GM12878 (cell line): ENCODE measurements around the gene PTPN22. TPM values are rescaled to one million over a fixed set of nuclear protein-coding genes. Genes with fewer than 3 reads are reported as not detected.

Experiments used
- ATAC-seq: fragments of 200-7000 bp; cut with Tn5 transposase; 3 replicates; pipeline ENCODE4 v1.9.1; 2020; ENCODE audit warnings: mild to moderate bottlenecking, moderate library complexity
- Bru-seq: library from RNA; stranded (reverse); fragments of 400-500 nt; gene quantifications from one replicate; lab custom pipeline; 2021; lab: Mats Ljungman, UMichigan
- BruChase-seq, 2 experiments: library from RNA; stranded (reverse); fragments of 400-500 nt; gene quantifications; one replicate each; lab custom pipeline; 2021; lab: Mats Ljungman, UMichigan
- BruUV-seq: library from RNA; stranded (reverse); fragments of 400-500 nt; replicated peaks from 2 replicates; lab custom pipeline; 2021; lab: Mats Ljungman, UMichigan
- CTCF ChIA-PET: fragments of 300-600 bp; sonication (Branson Sonifier 250); formaldehyde crosslinking; extraction: SDS; loops from one replicate; lab custom pipeline; 2021; ENCODE audit warnings: inconsistent platforms; lab: Yijun Ruan, JAX
- POLR2A ChIA-PET: fragments of 350-600 bp; formaldehyde crosslinking; extraction: SDS; loops from one replicate; lab custom pipeline; 2021; ENCODE audit warnings: inconsistent platforms; lab: Charles Lee
- RAD21 ChIA-PET: fragments of 300-600 bp; sonication (Branson Sonifier 250); formaldehyde crosslinking; loops from one replicate; lab custom pipeline; 2023; ENCODE audit warnings: antibody characterized with exemption; ENCODE audit not compliant: unreplicated experiment; lab: Charles Lee
- SMC1A ChIA-PET: fragments of 300-600 bp; sonication (Branson Sonifier 250); formaldehyde crosslinking; loops from one replicate; lab custom pipeline; 2023; ENCODE audit not compliant: unreplicated experiment, uncharacterized antibody; lab: Charles Lee
- DNase-seq: peaks from one replicate; pipeline ENCODE4 v3.0.0-alpha.2; 2011; ENCODE audit warnings: low read depth, low spot score
- FAIRE-seq: peaks from 3 replicates; lab custom pipeline; 2011; peaks lifted over from hg19 to GRCh38; lab: Jason Lieb, UNC
- H2AFZ ChIP-seq: 2 replicates; pipeline ENCODE4 v1.6.0; 2011; ENCODE audit warnings: low read depth, low read length, control low read depth; ENCODE audit not compliant: control insufficient read depth
- H3K27ac ChIP-seq: 2 replicates; pipeline ENCODE4 v1.5.1; 2011; ENCODE audit warnings: control low read depth; ENCODE audit not compliant: control insufficient read depth, insufficient read depth
- H3K27me3 ChIP-seq, 2 experiments: replicated peaks in 1 of 2; 2 replicates each; pipeline versions ENCODE4 v1.6.0 to v1.6.1; 2011; ENCODE audit warnings: low read length in 1 of 2; ENCODE audit not compliant: control insufficient read depth in 2 of 2, insufficient read depth in 2 of 2
- H3K36me3 ChIP-seq, 2 experiments: 2 replicates each; pipeline ENCODE4 v1.5.1; 2011; ENCODE audit warnings: low read length in 1 of 2; ENCODE audit not compliant: control insufficient read depth in 2 of 2, insufficient read depth in 2 of 2
- H3K4me1 ChIP-seq: 2 replicates; pipeline ENCODE4 v1.6.1; 2011; ENCODE audit warnings: mild to moderate bottlenecking, low read length, moderate library complexity, mixed read lengths; ENCODE audit not compliant: control insufficient read depth, insufficient read depth
- H3K4me2 ChIP-seq: 2 replicates; pipeline ENCODE4 v1.6.0; 2011; ENCODE audit warnings: control low read depth; ENCODE audit not compliant: control insufficient read depth, insufficient read depth
- H3K4me3 ChIP-seq: fragments of 200-600 bp; sonication (generic); 2 replicates; pipeline ENCODE4 v1.5.1; 2016
- H3K79me2 ChIP-seq: 2 replicates; pipeline ENCODE4 v1.6.0; 2011; ENCODE audit warnings: low read length; ENCODE audit not compliant: control insufficient read depth, insufficient read depth
- H3K9ac ChIP-seq: 2 replicates; pipeline ENCODE4 v1.8.0; 2011; ENCODE audit warnings: low read length, control low read depth, mixed read lengths; ENCODE audit not compliant: control insufficient read depth, insufficient read depth
- H3K9me3 ChIP-seq: replicated peaks from 3 replicates; pipeline ENCODE4 v1.5.1; 2011; ENCODE audit warnings: mild to moderate bottlenecking, low read length; ENCODE audit not compliant: control insufficient read depth, insufficient read depth
- H4K20me1 ChIP-seq: 2 replicates; pipeline ENCODE4 v1.6.0; 2011; ENCODE audit not compliant: control insufficient read depth, insufficient read depth
- CBX3 ChIP-seq: fragments of 200-600 bp; sonication (generic); IDR thresholded peaks from 2 replicates; pipeline ENCODE4 v1.6.1; 2016; ENCODE audit warnings: low read depth, borderline replicate concordance
- IRF4 ChIP-seq: IDR thresholded peaks from 2 replicates; pipeline ENCODE4 v1.6.1; 2011; ENCODE audit warnings: low read depth, low read length
- MLLT1 ChIP-seq: fragments of 450-650 bp; IDR thresholded peaks from 2 replicates; pipeline ENCODE4 v1.6.1; 2016; ENCODE audit warnings: mild to moderate bottlenecking
- RCOR1 ChIP-seq: conservative IDR thresholded peaks from 2 replicates; pipeline ENCODE4 v1.6.1; 2012; ENCODE audit warnings: low read depth, low read length, improper control_type of control experiment
- SKIL ChIP-seq: fragments of 450-650 bp; IDR thresholded peaks from 2 replicates; pipeline ENCODE4 v1.6.1; 2017; ENCODE audit warnings: mild to moderate bottlenecking, low read depth, inconsistent platforms; ENCODE audit not compliant: poor library complexity, severe bottlenecking
- SMAD5 ChIP-seq: IDR thresholded peaks from 2 replicates; pipeline ENCODE4 v1.6.1; 2016; ENCODE audit warnings: antibody characterized with exemption, low read depth
- SMARCA5 ChIP-seq: fragments of 450-650 bp; IDR thresholded peaks from 2 replicates; pipeline ENCODE4 v1.6.1; 2017; ENCODE audit warnings: mild to moderate bottlenecking
- TBL1XR1 ChIP-seq: IDR thresholded peaks from 2 replicates; pipeline ENCODE4 v1.6.1; 2012; ENCODE audit warnings: low read depth, low read length, improper control_type of control experiment
- TCF12 ChIP-seq: IDR thresholded peaks from 2 replicates; pipeline ENCODE4 v1.6.1; 2011; ENCODE audit warnings: low read depth, mild to moderate bottlenecking, low read length
- ZNF274 ChIP-seq: IDR thresholded peaks from one replicate; pipeline ENCODE4 v1.8.0; 2011; ENCODE audit not compliant: insufficient read length, insufficient read depth
- ZNF687 ChIP-seq: fragments of 450-650 bp; IDR thresholded peaks from 2 replicates; pipeline ENCODE4 v1.6.1; 2017; ENCODE audit warnings: mild to moderate bottlenecking, moderate library complexity
- whole genome bisulfite sequencing: methylation state at CpG from one replicate; pipeline ENCODE4 v1.1.6; 2016; ENCODE audit warnings: low lambda C conversion rate; ENCODE audit not compliant: insufficient replicate concordance, insufficient coverage; ENCODE audit errors: missing lambda C conversion rate; 5-methylcytosine and 5-hydroxymethylcytosine counted together
- in situ Hi-C: fragments of 300-500 bp; cut with MboI; formaldehyde crosslinking; loops from 9 replicates; pipeline ENCODE4 v1.14.3; 2018; ENCODE audit warnings: mixed read lengths
- intact Hi-C: fragments of 100-400 bp; cut with micrococcal nuclease; formaldehyde crosslinking; loops from one replicate; pipeline ENCODE4 v1.14.2; 2022; ENCODE audit not compliant: unreplicated experiment
- long read RNA-seq, 2 experiments: library from polyadenylated mRNA; unstranded; transcript quantifications; one replicate each; pipeline ENCODE4 v2.0.0, GENCODE V29; 2019 to 2020
- polyA minus RNA-seq, 3 experiments: library from RNA; depleted of rRNA, polyadenylated mRNA; stranded (reverse); fragments of >200 nt; gene quantifications; 2 replicates each; pipeline ENCODE4 v1.2.3, GENCODE V29; 2011
- polyA plus RNA-seq, 11 experiments: library from polyadenylated mRNA; depleted of rRNA in 4 of 11; unstranded in 6 of 11; stranded (reverse) in 5 of 11; fragments of >200 nt; fragmentation: Nextera tagmentation in 4 of 11; fragmentation: Illumina TruSeq in 1 of 11; extraction: Ambion mirVana in 4 of 11; extraction: Trizol in 1 of 11; gene quantifications; 1 replicate in 1 of 11; 2 replicates in 10 of 11; pipeline versions ENCODE4 v1.2.1 to v1.2.3, GENCODE V29; 2011 to 2016; ENCODE audit warnings: inconsistent platforms in 2 of 11, missing spikeins in 2 of 11, low read depth in 1 of 11
- total RNA-seq, 4 experiments: library from RNA; depleted of rRNA in 3 of 4; stranded (reverse); fragments of >200 nt in 3 of 4; fragmentation: Illumina TruSeq in 1 of 4; extraction: Trizol in 1 of 4; gene quantifications; 2 replicates each; pipeline versions ENCODE4 v1.2.1 to v1.2.3, GENCODE V29; 2013 to 2021

PTPN22 gene
- 139 and 163 TPM in 2 replicates for total RNA-seq (2013; cell fraction: nucleolus; rRNA removed)
- total RNA-seq (2014; rRNA removed) (43.3 and 55.3 TPM in 2 replicates), total RNA-seq (2014; rRNA removed; fragmentation: Illumina TruSeq; extraction: Trizol) (62.1 and 66.0 TPM in 2 replicates), total RNA-seq (2021) (39.5 and 46.6 TPM in 2 replicates), polyA plus RNA-seq (2011; rRNA removed) (29.6 and 45.0 TPM in 2 replicates), polyA plus RNA-seq (2014; fragmentation: Illumina TruSeq; extraction: Trizol) (65.1 and 89.6 TPM in 2 replicates), polyA plus RNA-seq (2014; fragmentation: Nextera tagmentation; extraction: Ambion mirVana) (10 to 100 TPM; 30.3 to 32.3 TPM), polyA plus RNA-seq (2014; rRNA removed) (21.1 and 22.8 TPM in 2 replicates), polyA plus RNA-seq (2016; fragmentation: Nextera tagmentation; extraction: Ambion mirVana) (10 to 100 TPM; 47.0 to 49.6 TPM), polyA minus RNA-seq (2011; rRNA and poly(A)+ RNA removed) (22.6 and 44.8 TPM in 2 replicates), Bru-seq, nascent RNA (percentile 78 among the genes with signal in this experiment), BruChase-seq, experiment 1, labeled RNA remaining after a 6-hour chase (percentile 81 among the genes with signal in this experiment), BruChase-seq, experiment 2, labeled RNA remaining after a 2-hour chase (percentile 83 among the genes with signal in this experiment)
- 16.1 TPM for polyA plus RNA-seq (2011; ENCODE audit: low read depth)
- polyA plus RNA-seq (2011; cell fraction: cytosol; rRNA removed), result 8.7 and 12.8 TPM in 2 replicates
- 36.0 and 36.3 TPM in 2 replicates for polyA plus RNA-seq (2011; cell fraction: nucleus; rRNA removed)
- 28.2 and 29.1 TPM in 2 replicates for polyA plus RNA-seq (2012)
- 9.9 and 18.0 TPM in 2 replicates for polyA minus RNA-seq (2011; cell fraction: cytosol; rRNA and poly(A)+ RNA removed)
- polyA minus RNA-seq (2011; cell fraction: nucleus; rRNA and poly(A)+ RNA removed), result 34.8 and 53.2 TPM in 2 replicates
- long read RNA-seq, experiment 1, partial matches to known transcripts, result 4 of 10 reads
- long read RNA-seq, experiment 1, other reads (novel, unspliced or antisense), result 5 of 10 reads
- long read RNA-seq, experiment 2, transcript PTPN22-202 (20 exons, 2,726 nt), result minor isoform, 7 of 118 reads
- long read RNA-seq, experiment 2, transcript PTPN22-201 (21 exons, 3,654 nt), result major isoform, 25 of 118 reads
- long read RNA-seq, experiment 2, partial matches to known transcripts, result 42 of 118 reads
- long read RNA-seq, experiment 2, other reads (novel, unspliced or antisense), result 43 of 118 reads

GRCh38 chr1:113871597-113872113 lies at the start of gene PTPN22:
PTPN22 (minus strand) TSS chr1:113871712.
- intact Hi-C loops, result loop anchor here (1.0 kb wide), 1 partner anchor 12 kb away; no protein-coding TSS in a partner anchor
- H3K27me3 ChIP-seq, result no peaks in the 10 kb centered on the region
- H3K4me1 ChIP-seq, result peaks cover 47% of the 10 kb centered on the region
- H4K20me1 ChIP-seq, result no peaks in the 10 kb centered on the region
- WGBS, result 1% methylated on average over 4 of the region's 4 CpGs
- H3K27ac ChIP-seq, result peak within 1 kb of the TSS; percentile 79
- peak within 1 kb of the TSS; percentile 89 for H3K4me3 ChIP-seq
- no peaks in the 10 kb centered on the region for H3K9me3 ChIP-seq
- ChIA-PET POLR2A (interaction anchor here (1.0 to 1.3 kb wide), 3 partner anchors 10 to 32 kb away, joined by 5 to 12 read pairs (median 9); partner anchors contain the start of gene AP4B1), SMC1A (interaction anchor here (1.1 to 1.3 kb wide), 4 partner anchors 10 to 32 kb away, joined by 3 to 16 read pairs (median 9); partner anchors contain the start of gene AP4B1), CTCF (interaction anchor here (0.6 to 1.3 kb wide), 5 partner anchors 12 to 36 kb away, joined by 3 to 7 read pairs (median 4); partner anchors contain the start of gene AP4B1), RAD21 (interaction anchor here (0.9 to 1.3 kb wide), 5 partner anchors 11 to 33 kb away, joined by 3 to 12 read pairs (median 3); partner anchors contain the start of gene AP4B1)
- peak within 1 kb of the TSS; percentile 90 for H2AFZ ChIP-seq
- FAIRE-seq (peak; percentile 74), DNase-seq (peak; percentile 90), ATAC-seq (peak; percentile 87)
- in situ Hi-C loops, result no loop called here
- no TSS peak for BruUV-seq
- H3K36me3 ChIP-seq, result peaks cover 0 to 4% of the 10 kb centered on the region in 2 experiments; a peak in 2 of 4 replicates
- peak within 1 kb of the TSS; percentile 60 for H3K4me2 ChIP-seq
- H3K79me2 ChIP-seq, result peaks cover 48% of the 10 kb centered on the region
- H3K9ac ChIP-seq, result peak within 1 kb of the TSS; percentile 86
- no peak for TF ChIP-seq CBX3
- peak; percentile 85 for TF ChIP-seq SKIL
- TF ChIP-seq SMAD5, result peak; percentile 69; the same call in 1 of the 2 replicates
- TF ChIP-seq ZNF687, result peak; percentile 91
- peak; percentile 80 for TF ChIP-seq IRF4
- TF ChIP-seq ZNF274, result no peak
- TF ChIP-seq TCF12, result peak; percentile 53; the same call in 1 of the 2 replicates
- TF ChIP-seq SMARCA5, result peak; percentile 54; the same call in 1 of the 2 replicates
- no peak for TF ChIP-seq RCOR1
- peak; percentile 98 for TF ChIP-seq MLLT1
- TF ChIP-seq TBL1XR1, result no peak
